Measurements from ENCODE around the gene HSF2BP.
"Not testable (repeated sequence)": the region's sequence is repeated elsewhere in the genome, so short reads cannot be mapped to it uniquely, and the experiment has no call there.

Gene HSF2BP

DNA sequence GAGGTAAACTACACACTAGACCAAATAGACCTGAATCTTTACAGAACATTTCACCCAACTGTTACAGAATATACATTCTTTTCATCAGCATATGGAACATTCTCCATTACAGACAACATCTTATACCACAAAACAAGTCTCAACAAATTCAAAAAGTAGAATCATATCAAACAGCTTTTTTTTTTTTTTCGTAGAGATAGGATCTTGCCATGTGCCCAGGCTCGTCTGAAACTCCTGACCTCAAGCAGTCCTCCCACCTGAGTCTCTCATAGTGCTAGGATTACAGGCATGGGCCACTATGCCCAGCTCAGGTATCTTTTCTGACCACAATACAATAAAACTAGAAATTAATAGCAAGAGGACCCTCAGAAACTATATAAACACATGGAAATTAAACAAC, 36.5 kb downstream of the HSF2BP start:
- DNase-seq (ENCODE audit: low read depth in 1 of 2, low spot score in 1 of 2): no peak

DNA sequence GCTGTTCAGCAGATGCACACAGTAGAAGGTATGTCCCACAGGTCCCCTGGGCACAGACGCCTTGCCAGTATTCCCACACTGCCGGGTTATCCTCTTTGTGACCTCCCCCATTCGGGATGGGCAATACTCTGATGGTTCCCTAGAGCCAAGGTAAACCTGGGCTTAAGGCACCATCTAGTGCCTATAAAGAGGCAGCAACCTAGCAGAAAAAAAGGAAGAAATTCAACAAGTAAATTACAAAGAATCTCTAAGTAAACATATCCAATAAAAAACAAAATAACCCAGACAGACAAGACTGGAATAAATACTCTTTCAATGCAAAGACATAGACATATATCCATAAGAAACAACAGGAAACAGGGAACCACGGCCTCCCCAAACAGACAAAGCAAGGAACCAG, 39.4 kb downstream of the HSF2BP start:
- DNase-seq (ENCODE audit: low read depth in 1 of 2, low spot score in 1 of 2): no peak

GRCh38 chr21:43619344-43619743, 39.9 kb downstream of the HSF2BP start:
- DNase-seq (ENCODE audit: low read depth in 1 of 2, low spot score in 1 of 2): no peak

- DNase-seq (ENCODE audit: low read depth in 1 of 2, low spot score in 1 of 2): no peak
These were observed 40.3 kb downstream of the HSF2BP start for GRCh38 chr21:43618940-43619339.

DNA sequence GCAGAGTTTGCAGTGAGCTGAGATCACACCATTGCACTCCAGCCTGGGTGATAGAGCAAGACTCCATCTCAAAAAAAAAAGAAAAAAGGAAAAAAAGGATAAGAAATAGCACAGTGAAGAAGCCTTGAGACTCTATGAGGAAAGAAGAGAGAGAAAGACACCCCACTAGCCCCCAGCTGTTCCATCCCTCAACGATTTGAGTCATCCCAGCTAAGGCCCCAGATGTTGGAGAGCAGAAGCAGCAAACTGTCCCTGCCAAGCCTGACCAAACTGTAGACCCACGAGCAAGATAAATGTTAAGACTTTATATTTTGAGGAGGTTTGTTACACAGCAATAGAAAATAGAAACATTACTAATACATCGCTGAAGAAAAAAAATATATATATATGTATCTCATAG, 42.4 kb downstream of the HSF2BP start:
- not testable (repeated sequence) for DNase-seq (ENCODE audit: low read depth in 1 of 2, low spot score in 1 of 2)

- no peak for DNase-seq (ENCODE audit: low read depth in 1 of 2, low spot score in 1 of 2)
These were observed 44.4 kb downstream of the HSF2BP start for GRCh38 chr21:43614839-43615238.

- DNase-seq (ENCODE audit: low read depth in 1 of 2, low spot score in 1 of 2): no peak
These were observed 45.3 kb downstream of the HSF2BP start for GRCh38 chr21:43613755-43614638.

DNA sequence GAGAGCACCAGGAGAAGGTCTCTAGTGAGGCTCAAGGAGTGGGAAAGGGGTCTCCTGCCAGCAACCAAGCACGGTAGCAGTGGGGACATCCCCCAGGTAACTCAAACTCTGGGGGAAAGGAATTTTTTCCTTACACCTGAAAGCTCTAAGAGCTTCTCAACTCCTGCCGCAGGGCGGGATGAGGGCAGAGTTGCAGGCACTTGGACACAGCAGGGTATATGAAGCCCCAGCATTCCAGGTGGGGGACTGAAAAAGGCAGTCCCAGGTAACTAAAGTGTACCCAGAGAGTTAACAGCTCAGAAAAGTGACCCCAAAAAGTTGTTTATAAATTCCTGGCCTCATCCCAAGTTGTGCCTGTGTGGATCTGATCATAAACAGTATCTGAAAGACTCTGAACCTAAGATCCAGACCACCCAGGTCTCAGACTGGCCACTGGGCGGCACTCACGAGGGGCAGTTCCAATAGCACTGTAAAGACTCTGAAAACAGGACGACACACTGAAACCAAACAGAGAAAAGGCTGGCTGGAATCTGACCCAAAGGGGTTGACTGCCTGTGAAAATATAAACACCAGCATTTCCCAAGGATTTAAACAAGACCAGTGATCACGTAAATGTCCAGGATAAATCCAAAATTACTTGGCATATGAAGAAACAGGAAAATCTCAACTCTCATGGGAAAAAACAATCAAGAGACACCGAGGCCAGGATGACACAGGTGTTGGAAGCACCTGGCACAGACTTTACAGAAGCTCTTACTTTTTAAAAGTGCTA, 47.5 kb downstream of the HSF2BP start:
- DNase-seq (ENCODE audit: low read depth in 1 of 2, low spot score in 1 of 2): no peak

DNA sequence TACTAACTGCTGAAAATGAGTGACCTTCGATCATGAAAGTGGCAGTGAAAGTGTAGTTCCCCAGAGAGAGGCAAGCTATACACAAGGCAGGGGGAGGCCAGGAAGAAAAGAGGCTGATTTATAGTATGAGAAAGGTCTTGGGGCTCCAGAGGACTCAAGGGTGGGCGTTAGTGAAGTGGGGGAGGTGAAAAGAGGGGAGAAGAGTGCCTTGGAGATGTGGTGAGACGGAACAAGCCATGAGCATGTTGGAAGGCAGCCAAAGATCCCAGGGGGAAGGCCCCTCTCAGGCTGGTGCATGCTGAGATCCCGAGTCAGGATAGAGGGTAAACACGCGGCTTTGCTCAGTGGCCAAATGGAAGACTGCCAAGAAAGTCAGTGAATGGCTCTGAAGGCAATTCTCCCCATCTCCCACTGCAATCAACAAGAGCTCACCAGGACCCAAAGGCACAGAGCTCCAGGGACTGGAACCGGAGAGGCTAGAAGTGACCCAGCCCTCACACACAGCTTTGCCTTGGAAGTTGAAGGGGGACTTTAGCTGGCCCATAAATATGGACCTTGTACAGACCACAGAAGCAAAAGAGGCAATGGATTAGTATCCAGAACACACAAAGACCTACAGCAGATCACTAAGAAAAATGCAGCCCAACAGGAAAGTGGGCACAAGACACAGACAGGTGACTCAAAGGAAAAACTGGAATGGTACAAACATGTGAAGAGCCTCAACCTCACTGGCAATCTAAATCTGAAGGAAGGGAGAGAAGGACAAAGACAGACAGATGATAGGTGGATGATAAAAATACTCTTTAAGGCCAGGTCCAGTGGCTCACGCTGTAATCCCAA, 49.6 kb downstream of the HSF2BP start:
- DNase-seq (ENCODE audit: low read depth in 1 of 2, low spot score in 1 of 2): no peak

DNA sequence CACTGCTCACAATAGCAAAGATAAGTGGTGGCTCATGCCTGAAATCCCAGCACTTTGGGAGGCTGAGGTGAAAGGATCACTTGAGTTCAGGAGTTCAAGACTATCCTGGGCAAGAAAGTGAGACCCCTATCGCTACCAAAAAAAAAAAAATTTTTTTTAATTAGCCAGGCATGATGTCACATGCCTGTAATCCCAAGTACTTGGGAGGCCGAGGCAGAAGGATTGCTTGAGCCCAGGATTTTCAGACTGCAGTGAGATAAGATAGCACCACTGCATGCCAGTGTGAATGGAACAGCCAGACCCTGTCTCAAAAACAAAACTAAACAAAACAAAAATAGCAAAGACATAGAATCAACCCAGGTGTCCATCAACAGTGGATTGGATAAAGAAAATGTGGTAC, 50.6 kb downstream of the HSF2BP start:
- DNase-seq (ENCODE audit: low read depth in 1 of 2, low spot score in 1 of 2): no peak

- DNase-seq (ENCODE audit: low read depth in 1 of 2, low spot score in 1 of 2): no peak
These were observed 51.1 kb downstream of the HSF2BP start for GRCh38 chr21:43608225-43608624.

DNA sequence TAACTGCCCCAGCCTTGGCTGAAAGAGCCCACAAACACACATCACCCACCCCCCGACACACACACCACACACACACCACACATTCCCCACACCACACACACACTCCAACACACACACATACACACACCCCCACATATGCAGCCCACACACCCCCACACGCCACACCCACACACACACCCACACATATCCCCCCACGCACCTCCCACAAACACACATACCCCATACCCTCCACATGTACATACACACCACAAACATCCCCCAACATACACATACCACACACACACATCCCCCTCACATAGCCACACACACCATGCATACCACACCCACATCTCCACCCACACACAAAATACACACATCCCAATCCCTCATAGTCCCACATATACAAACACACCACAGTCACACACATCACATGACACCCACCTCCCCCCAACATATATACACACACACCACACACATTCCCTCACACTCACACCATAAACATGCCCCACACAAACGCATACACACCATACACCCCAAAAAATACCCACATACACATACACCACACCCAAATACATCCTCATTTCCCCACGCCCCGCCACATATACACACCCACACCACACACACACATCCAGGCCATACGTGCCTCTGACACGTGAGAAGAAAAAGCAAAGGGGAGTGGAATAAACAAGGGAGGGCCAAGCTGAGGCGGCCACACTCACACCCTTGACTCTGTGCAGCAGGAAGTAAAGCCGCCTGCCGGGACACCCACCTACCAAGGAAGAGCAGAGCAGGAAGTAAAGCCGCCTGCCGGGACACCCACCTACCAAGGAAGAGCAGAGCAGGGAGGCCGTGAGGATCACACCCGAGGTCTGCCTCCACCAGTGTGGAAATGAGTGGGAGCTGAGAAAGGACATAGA, 53.7 kb downstream of the HSF2BP start:
- DNase-seq (ENCODE audit: low read depth in 1 of 2, low spot score in 1 of 2): no peak

DNA sequence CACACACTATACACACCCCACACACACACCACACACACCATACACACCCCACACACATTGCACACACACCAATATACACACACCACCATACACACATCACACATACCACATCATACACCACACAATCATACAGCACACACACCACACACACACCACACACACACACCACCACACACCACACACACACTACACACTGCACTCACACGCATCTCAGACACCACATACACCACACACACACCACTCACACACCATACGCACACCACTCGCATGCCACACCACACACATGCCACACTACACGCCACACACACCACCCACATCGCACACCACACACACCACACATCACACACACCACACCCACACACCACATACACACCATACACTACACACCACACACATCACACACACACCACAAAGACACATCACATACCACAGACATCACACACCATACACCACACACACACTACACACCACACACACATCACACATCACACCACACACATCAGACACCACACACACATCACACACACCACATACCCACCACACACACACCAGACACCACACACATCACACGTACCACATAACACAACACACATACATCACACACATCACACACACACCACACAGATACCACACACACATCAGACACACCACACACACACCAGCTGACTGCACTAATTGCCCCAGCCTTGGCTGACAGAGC, 54.6 kb downstream of the HSF2BP start:
- DNase-seq (ENCODE audit: low read depth in 1 of 2, low spot score in 1 of 2): no peak

DNA sequence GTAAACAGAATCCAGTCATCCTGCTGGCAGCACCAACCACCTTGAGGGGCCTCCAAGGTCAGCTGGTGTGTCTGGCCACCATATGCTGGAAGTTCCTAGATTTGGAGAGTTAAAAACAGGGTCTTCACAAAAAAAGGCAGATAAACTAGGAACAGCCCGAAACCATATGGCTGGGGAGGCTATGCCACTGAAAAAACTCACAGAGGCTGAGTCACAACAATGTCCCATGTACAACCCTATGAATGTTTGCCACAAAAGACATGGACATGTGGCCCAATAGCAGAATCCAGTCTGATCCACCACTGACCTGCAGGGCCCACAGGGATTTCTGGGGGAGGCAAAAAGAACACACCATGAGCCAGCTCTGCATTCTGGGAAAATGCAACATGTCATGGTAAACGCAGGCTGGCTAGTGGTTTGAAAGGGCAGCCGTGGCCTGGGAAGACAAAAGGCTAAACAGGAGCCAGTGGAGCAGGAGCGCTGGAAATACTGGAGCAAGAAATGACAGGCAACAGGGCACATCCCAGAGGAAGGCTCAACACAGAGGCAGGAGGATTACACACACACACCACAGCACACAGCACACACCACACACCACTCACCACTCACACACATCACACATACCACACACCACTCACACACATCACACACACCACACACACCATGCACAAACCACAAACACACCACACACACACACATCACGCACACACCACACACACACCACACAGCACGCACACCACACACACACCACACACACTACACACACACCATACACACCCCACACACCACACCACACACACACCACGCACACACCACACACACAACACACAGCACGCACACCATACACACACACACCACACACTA, 55.4 kb downstream of the HSF2BP start:
- no peak for DNase-seq (ENCODE audit: low read depth in 1 of 2, low spot score in 1 of 2)

GRCh38 chr21:43603233-43603626, 56.1 kb downstream of the HSF2BP start:
- DNase-seq (ENCODE audit: low read depth in 1 of 2, low spot score in 1 of 2): no peak

- DNase-seq (ENCODE audit: low read depth in 1 of 2, low spot score in 1 of 2): no peak
These were observed 56.7 kb downstream of the HSF2BP start for GRCh38 chr21:43602266-43603232.

GRCh38 chr21:43600642-43601402, 58.5 kb downstream of the HSF2BP start:
- DNase-seq (ENCODE audit: low read depth in 1 of 2, low spot score in 1 of 2): no peak

Data from activated CD4-positive, alpha-beta T cell treated with anti-CD3 and anti-CD28 coated beads, Interleukin-2, amount 50 U/mL, for 24 hours (primary cell).